SW480 (cell line): Measurements from ENCODE around the gene CD40.

Source experiments
- DNase-seq: peaks from one replicate; pipeline ENCODE4 v3.0.0-alpha.2; 2016; ENCODE audit warnings: low spot score

CD40 gene

GRCh38 chr20:46174469-46175126 lies 56.5 kb downstream of the CD40 start:
- DNase-seq, result no peak

GRCh38 chr20:46175127-46175494 lies 57.0 kb downstream of the CD40 start:
- DNase-seq, result no peak

GRCh38 chr20:46176739-46177378 lies 58.7 kb downstream of the CD40 start:
- DNase-seq, result no peak

- no peak for DNase-seq
Measured at GRCh38 chr20:46177768-46178167, 59.7 kb downstream of the CD40 start.

- DNase-seq, result no peak
Measured at GRCh38 chr20:46178891-46179290, 60.8 kb downstream of the CD40 start.
